Inferior parietal cortex (tissue), 1 donor: Measurements from ENCODE around the gene CYTH2.
"Not testable (repeated sequence)": the region's sequence is repeated elsewhere in the genome, so short reads cannot be mapped to it uniquely, and the experiment has no call there.

Experiments used
- DNase-seq: peaks from one replicate; pipeline ENCODE4 v3.0.0-alpha.2; 2016; ENCODE audit errors: extremely low spot score

Gene CYTH2

GRCh38 chr19:48477067-48477685, 8.0 kb downstream of the CYTH2 start:
- no peak for DNase-seq

GRCh38 chr19:48477698-48478338, 8.6 kb downstream of the CYTH2 start:
- no peak for DNase-seq

- DNase-seq: no peak
Measured at GRCh38 chr19:48478339-48479256, 9.4 kb downstream of the CYTH2 start.

GRCh38 chr19:48479686-48480085, 10.5 kb downstream of the CYTH2 start:
- no peak for DNase-seq

- DNase-seq: peak; percentile 47
Measured at GRCh38 chr19:48480183-48480557, 11.0 kb downstream of the CYTH2 start.

GRCh38 chr19:48480558-48481500, 11.7 kb downstream of the CYTH2 start:
- peak; percentile 58 for DNase-seq

- no peak for DNase-seq
Measured at GRCh38 chr19:48481846-48482639, 12.9 kb downstream of the CYTH2 start.

GRCh38 chr19:48483301-48483700, 14.1 kb downstream of the CYTH2 start:
- no peak for DNase-seq

- DNase-seq: no peak
Measured at GRCh38 chr19:48484247-48484893, 15.2 kb downstream of the CYTH2 start.

- DNase-seq: no peak
Measured at GRCh38 chr19:48484931-48485612, 15.9 kb downstream of the CYTH2 start.

GRCh38 chr19:48486706-48487105, 17.5 kb downstream of the CYTH2 start:
- DNase-seq: not testable (repeated sequence)

GRCh38 chr19:48487544-48487943, 18.4 kb downstream of the CYTH2 start:
- no peak for DNase-seq

- DNase-seq: no peak
Measured at GRCh38 chr19:48487948-48488347, 18.8 kb downstream of the CYTH2 start.

- DNase-seq: not testable (repeated sequence)
Measured at GRCh38 chr19:48488478-48488877, 19.3 kb downstream of the CYTH2 start.

- DNase-seq: peak; percentile 55
Measured at GRCh38 chr19:48489608-48490216, 20.5 kb downstream of the CYTH2 start.

GRCh38 chr19:48490981-48491792, 22.0 kb downstream of the CYTH2 start:
- DNase-seq: no peak

GRCh38 chr19:48491793-48492123, 22.6 kb downstream of the CYTH2 start:
- DNase-seq: no peak

GRCh38 chr19:48492925-48493717, 24.0 kb downstream of the CYTH2 start:
- peak; percentile 61 for DNase-seq
